HepG2 (cell line): Measurements from ENCODE around the gene PRKAR1B. TPM values are rescaled to one million over a fixed set of nuclear protein-coding genes. Genes with fewer than 3 reads are reported as not detected.

Experiments used
- ATAC-seq: fragments of 200-7000 bp; cut with Tn5 transposase; 3 replicates; pipeline ENCODE4 v1.9.1; 2020; ENCODE audit warnings: mild to moderate bottlenecking, moderate library complexity
- BruUV-seq: library from RNA; stranded (reverse); fragments of 400-500 nt; replicated peaks from 2 replicates; lab custom pipeline; 2021; lab: Mats Ljungman, UMichigan
- CTCF ChIA-PET: fragments of 300-600 bp; formaldehyde crosslinking; extraction: SDS; loops from one replicate; lab custom pipeline; 2021; ENCODE audit warnings: low total read pairs, inconsistent platforms, low intra/inter-chr PET ratio; lab: Yijun Ruan, JAX
- POLR2A ChIA-PET: fragments of 350-600 bp; sonication (Branson Sonifier 250); formaldehyde crosslinking; loops from one replicate; lab custom pipeline; 2020; ENCODE audit warnings: antibody characterized with exemption, inconsistent platforms; lab: Yijun Ruan, JAX
- DNase-seq: peaks from one replicate; pipeline ENCODE4 v3.0.0-alpha.2; 2015; ENCODE audit warnings: low spot score
- FAIRE-seq: peaks from 3 replicates; lab custom pipeline; 2011; peaks lifted over from hg19 to GRCh38; lab: Jason Lieb, UNC
- H2AFZ ChIP-seq: one replicate; pipeline ENCODE4 v1.6.1; 2011; ENCODE audit warnings: low read length, inconsistent platforms
- H3K27ac ChIP-seq: fragments of 300-600 bp; 3 replicates; pipeline ENCODE4 v1.8.0; 2011; ENCODE audit warnings: mixed run types, mild to moderate bottlenecking, mixed read lengths, low read length, inconsistent platforms; ENCODE audit not compliant: insufficient read depth; ENCODE audit errors: extremely low read length
- H3K27me3 ChIP-seq, 2 experiments: fragments of 200-600 bp in 1 of 2; 2 replicates in 1 of 2; 3 replicates in 1 of 2; pipeline versions ENCODE4 v1.6.0 to v1.8.0; 2011; ENCODE audit warnings: low read length in 2 of 2, mild to moderate bottlenecking in 2 of 2, moderate library complexity in 2 of 2, inconsistent platforms in 1 of 2; ENCODE audit not compliant: insufficient read depth in 2 of 2, control insufficient read depth in 1 of 2
- H3K36me3 ChIP-seq, 2 experiments: fragments of 200-600 bp in 1 of 2; replicated peaks in 1 of 2; 2 replicates in 1 of 2; 3 replicates in 1 of 2; pipeline versions ENCODE4 v1.5.1 to v1.8.0; 2011; ENCODE audit warnings: low read length in 2 of 2, inconsistent platforms in 1 of 2; ENCODE audit not compliant: insufficient read depth in 2 of 2, control insufficient read depth in 1 of 2
- H3K4me1 ChIP-seq: 2 replicates; pipeline ENCODE4 v1.5.1; 2012; ENCODE audit warnings: low read length, inconsistent platforms; ENCODE audit not compliant: insufficient read depth
- H3K4me2 ChIP-seq: 2 replicates; pipeline ENCODE4 v1.6.0; 2011; ENCODE audit warnings: low read depth, low read length, inconsistent platforms
- H3K4me3 ChIP-seq, 3 experiments: fragments of 200-600 bp in 1 of 3; sonication (generic), shearing (Covaris generic) in 1 of 3; replicated peaks in 1 of 3; 2 replicates each; pipeline ENCODE4 v1.5.1; 2011 to 2016; ENCODE audit warnings: low read length in 3 of 3, inconsistent platforms in 2 of 3, low read depth in 2 of 3, mild to moderate bottlenecking in 2 of 3, control low read depth in 1 of 3, mixed read lengths in 1 of 3; ENCODE audit not compliant: insufficient read depth in 1 of 3
- H3K79me2 ChIP-seq: one replicate; pipeline ENCODE4 v1.6.1; 2011; ENCODE audit warnings: low read length, inconsistent platforms; ENCODE audit not compliant: insufficient read depth
- H3K9ac ChIP-seq: 2 replicates; pipeline ENCODE4 v1.6.0; 2011; ENCODE audit warnings: mild to moderate bottlenecking, low read depth, low read length, inconsistent platforms; ENCODE audit not compliant: insufficient read depth
- H3K9me3 ChIP-seq: 2 replicates; pipeline ENCODE4 v1.5.1; 2012; ENCODE audit warnings: mild to moderate bottlenecking, low read length
- H4K20me1 ChIP-seq: 2 replicates; pipeline ENCODE4 v1.6.0; 2011; ENCODE audit warnings: inconsistent platforms, mild to moderate bottlenecking, low read length, moderate library complexity; ENCODE audit not compliant: insufficient read depth
- ATF2 ChIP-seq: sonication (generic); formaldehyde crosslinking; IDR thresholded peaks from 2 replicates; pipeline ENCODE4 v1.4.0; 2020; ENCODE audit warnings: missing genetic modification reagents
- ATF7-NPFF ChIP-seq: sonication (generic); formaldehyde crosslinking; IDR thresholded peaks from 2 replicates; pipeline ENCODE4 v1.8.1; 2023; ENCODE audit warnings: mild to moderate bottlenecking, low read depth, missing genetic modification reagents, moderate library complexity
- BCL6 ChIP-seq: IDR thresholded peaks from 2 replicates; pipeline ENCODE4 v1.6.1; 2016; ENCODE audit warnings: missing genetic modification reagents, missing compliant biosample characterization
- FOXP4 ChIP-seq: sonication (generic); formaldehyde crosslinking; IDR thresholded peaks from 2 replicates; pipeline ENCODE4 v1.4.0; 2020; ENCODE audit warnings: missing genetic modification reagents
- HNF1B ChIP-seq: sonication (generic); formaldehyde crosslinking; IDR thresholded peaks from 2 replicates; pipeline ENCODE4 v1.5.1; 2020; ENCODE audit warnings: mild to moderate bottlenecking, moderate library complexity, missing genetic modification reagents
- JUN ChIP-seq: sonication (generic); formaldehyde crosslinking; IDR thresholded peaks from 2 replicates; pipeline ENCODE4 v1.4.0; 2020; ENCODE audit warnings: mild to moderate bottlenecking, missing genetic modification reagents
- SOX6 ChIP-seq, 2 experiments: fragments of 450-650 bp in 1 of 2; sonication (generic) in 1 of 2; formaldehyde crosslinking in 1 of 2; IDR thresholded peaks; 2 replicates each; pipeline versions ENCODE4 v1.4.0 to v1.6.1; 2017 to 2020; ENCODE audit warnings: antibody characterized with exemption in 1 of 2, mild to moderate bottlenecking in 1 of 2, missing genetic modification reagents in 1 of 2
- TEAD3 ChIP-seq: optimal IDR thresholded peaks from 2 replicates; pipeline ENCODE3; 2016; ENCODE audit warnings: borderline replicate concordance
- TFAP4 ChIP-seq: sonication (generic); IDR thresholded peaks from 2 replicates; pipeline ENCODE4 v1.6.1; 2016; ENCODE audit warnings: low read depth, borderline replicate concordance
- ZFP36 ChIP-seq: fragments of 150-350 bp; IDR thresholded peaks from 2 replicates; pipeline ENCODE4 v1.6.1; 2018; ENCODE audit warnings: borderline replicate concordance, low read length, low read depth; ENCODE audit not compliant: partially characterized antibody
- ZMYM4 ChIP-seq: sonication (generic); formaldehyde crosslinking; IDR thresholded peaks from 2 replicates; pipeline ENCODE4 v1.8.1; 2023; ENCODE audit warnings: mild to moderate bottlenecking, missing genetic modification reagents
- ZNF589 ChIP-seq: sonication (generic); formaldehyde crosslinking; conservative IDR thresholded peaks from 2 replicates; pipeline ENCODE4 v1.8.0; 2022; ENCODE audit warnings: mild to moderate bottlenecking, moderate library complexity, missing genetic modification reagents
- ZNF678 ChIP-seq: sonication (generic); formaldehyde crosslinking; IDR thresholded peaks from 2 replicates; pipeline ENCODE4 v1.4.0; 2020; ENCODE audit warnings: mild to moderate bottlenecking, missing genetic modification reagents
- ZNF800 ChIP-seq: sonication (generic); formaldehyde crosslinking; IDR thresholded peaks from 2 replicates; pipeline ENCODE4 v1.4.0; 2020; ENCODE audit warnings: missing genetic modification reagents
- WGBS: methylation state at CpG from one replicate; pipeline ENCODE4 v1.1.6; 2017; ENCODE audit warnings: low lambda C conversion rate; 5-methylcytosine and 5-hydroxymethylcytosine counted together
- in situ Hi-C: cut with HindIII; loops from 2 replicates; pipeline ENCODE4 v1.10.0; 2017; ENCODE audit warnings: low pct_unique_long_range_greater_than_20kb; ENCODE audit not compliant: extremely low pct_ligation_motif_present
- intact Hi-C: fragments of 100-400 bp; cut with micrococcal nuclease; formaldehyde crosslinking; loops from one replicate; pipeline ENCODE4 v1.10.0; 2022; ENCODE audit not compliant: unreplicated experiment
- polyA plus RNA-seq, 8 experiments: library from polyadenylated mRNA; depleted of rRNA in 3 of 8; stranded (reverse) in 7 of 8; unstranded in 1 of 8; fragments of >200 nt; fragmentation: Illumina TruSeq in 4 of 8; extraction: Trizol in 4 of 8; gene quantifications; 2 replicates each; pipeline versions ENCODE4 v1.2.1 to v1.2.3, GENCODE V29; 2011 to 2016; ENCODE audit warnings: low read depth in 4 of 8, missing spikeins in 1 of 8, mixed read lengths in 1 of 8; ENCODE audit not compliant: insufficient read depth in 1 of 8
- total RNA-seq, 5 experiments: library from RNA; depleted of rRNA; stranded (reverse); fragments of >200 nt; fragmentation: Illumina TruSeq; extraction: Trizol; gene quantifications; 2 replicates each; pipeline ENCODE4 v1.2.3, GENCODE V29; 2016; ENCODE audit warnings: low read depth in 1 of 5

PRKAR1B gene
- total and polyA plus RNA-seq, 2 of the 13 experiments (the other 11 are each of a cell fraction or from before 2014, with no cell fraction given), result 7.9 to 28.2 TPM

- Histone ChIP-seq H3K27me3 (peaks cover 0 to 14% of the 10 kb centered on the region in 2 experiments; a peak in 3 of 5 replicates), H3K27ac (peak overlapping the region; percentile 66), H3K9me3 (no peaks in the 10 kb centered on the region), H3K4me3 (peak overlapping the region; percentile 58 to 84 (median 62)), H3K9ac (peak overlapping the region; percentile 88), H3K4me1 (peaks cover 48% of the 10 kb centered on the region), H3K79me2 (no peaks in the 10 kb centered on the region), H2AFZ (no peak overlapping the region), H3K4me2 (peak overlapping the region; percentile 100), H3K36me3 (no peaks in the 10 kb centered on the region), H4K20me1 (no peaks in the 10 kb centered on the region)
- ChIA-PET POLR2A (interaction anchor here (0.6 to 3.5 kb wide), 9 partner anchors 15 to 619 kb away, joined by 3 to 19 read pairs (median 3); no protein-coding TSS in a partner anchor), CTCF (no interaction called here)
- intact Hi-C loops (loop anchor here (1.0 to 10.0 kb wide), 3 partner anchors 15 to 188 kb away; partner anchors contain the start of gene DNAAF5), in situ Hi-C loops (no loop called here)
- WGBS, result 3% methylated on average over 4 of the region's 21 CpGs
- DNase-seq (peak; percentile 81), FAIRE-seq (peak; percentile 48), ATAC-seq (peak; percentile 72)
- no TSS peak for BruUV-seq
- TF ChIP-seq TFAP4 (peak; percentile 47; the same call in 1 of the 2 replicates), ATF7-NPFF (CRISPR knock-in tag) (0 out of 2 replicates have a peak, but pooled peaks have one; percentile 11), HNF1B (CRISPR knock-in tag) (no peak), ZNF589 (no peak), FOXP4 (CRISPR knock-in tag) (peak; percentile 34; the same call in 1 of the 2 replicates), SOX6 (IDR thresholded peaks at IDR 0.05) (no peak), SOX6 (CRISPR knock-in tag; IDR thresholded peaks at IDR 0.05) (peak; percentile 42), ZFP36 (peak; percentile 83), TEAD3 (CRISPR knock-in tag) (peak; percentile 98), ZNF800 (CRISPR knock-in tag) (0 out of 2 replicates have a peak, but pooled peaks have one; percentile 37), ATF2 (CRISPR knock-in tag) (peak; percentile 30; the same call in 1 of the 2 replicates), ZNF678 (CRISPR knock-in tag) (no peak), JUN (CRISPR knock-in tag) (peak; percentile 79; the same call in 1 of the 2 replicates), BCL6 (CRISPR knock-in tag) (peak; percentile 55; the same call in 1 of the 2 replicates), ZMYM4 (CRISPR knock-in tag) (no peak)
Observed at GRCh38 chr7:537911-538634, 189.0 kb downstream of the PRKAR1B start.
